SK-N-SH treated with all-trans-retinoic acid at 6 μM for 48 hours (cell line): ENCODE data around the gene NTS.

Experiments used
- ATAC-seq: fragments of 200-7000 bp; cut with Tn5 transposase; 3 replicates; pipeline ENCODE4 v1.9.1; 2020; ENCODE audit warnings: mild to moderate bottlenecking, moderate library complexity
- ARNTL ChIP-seq: fragments of 450-650 bp; formaldehyde crosslinking; IDR thresholded peaks from 2 replicates; pipeline ENCODE4 v1.5.0; 2020; ENCODE audit warnings: low read depth, mild to moderate bottlenecking, moderate library complexity, borderline replicate concordance
- BACH2 ChIP-seq: fragments of 250-450 bp; sonication (Bioruptor Pico); IDR thresholded peaks from 2 replicates; pipeline ENCODE4 v1.9.0; 2021; ENCODE audit warnings: mild to moderate bottlenecking, borderline replicate concordance
- CSDC2 ChIP-seq: fragments of 250-450 bp; sonication (Bioruptor Pico); IDR thresholded peaks from 2 replicates; pipeline ENCODE4 v1.5.0; 2020; ENCODE audit warnings: mild to moderate bottlenecking, moderate library complexity
- ESRRG ChIP-seq: fragments of 250-450 bp; sonication (Bioruptor Pico); IDR thresholded peaks from 2 replicates; pipeline ENCODE4 v1.6.1; 2021; ENCODE audit warnings: mild to moderate bottlenecking
- GLIS3 ChIP-seq: fragments of 250-450 bp; sonication (Bioruptor Pico); IDR thresholded peaks from 2 replicates; pipeline ENCODE4 v1.5.0; 2020; ENCODE audit warnings: mild to moderate bottlenecking, moderate library complexity
- ISL1 ChIP-seq: fragments of 250-450 bp; sonication (Bioruptor Pico); IDR thresholded peaks from 2 replicates; pipeline ENCODE4 v2.1.2; 2022; ENCODE audit warnings: mild to moderate bottlenecking, moderate library complexity
- POU6F1 ChIP-seq: fragments of 250-450 bp; sonication (Bioruptor Pico); IDR thresholded peaks from 2 replicates; pipeline ENCODE4 v1.8.0; 2021; ENCODE audit warnings: low read depth, mild to moderate bottlenecking, moderate library complexity, borderline replicate concordance
- RARB ChIP-seq: fragments of 250-450 bp; sonication (Bioruptor Pico); IDR thresholded peaks from 2 replicates; pipeline ENCODE4 v1.8.0; 2021; ENCODE audit warnings: mild to moderate bottlenecking, moderate library complexity
- SNAI2 ChIP-seq: fragments of 250-450 bp; sonication (Bioruptor Pico); IDR thresholded peaks from 2 replicates; pipeline ENCODE4 v1.5.0; 2020; ENCODE audit warnings: mild to moderate bottlenecking, moderate library complexity
- TCF4 ChIP-seq: fragments of 250-450 bp; sonication (Bioruptor Pico); IDR thresholded peaks from 2 replicates; pipeline ENCODE4 v1.8.0; 2021; ENCODE audit warnings: mild to moderate bottlenecking, moderate library complexity, borderline replicate concordance
- TOX ChIP-seq: fragments of 250-450 bp; sonication (Bioruptor Pico); IDR thresholded peaks from 2 replicates; pipeline ENCODE4 v1.8.0; 2021; ENCODE audit warnings: mild to moderate bottlenecking, moderate library complexity, borderline replicate concordance
- ZC3H10 ChIP-seq: fragments of 250-450 bp; sonication (Bioruptor Pico); IDR thresholded peaks from 2 replicates; pipeline ENCODE4 v1.5.1; 2021; ENCODE audit warnings: mild to moderate bottlenecking, moderate library complexity
- ZFP3 ChIP-seq: fragments of 250-450 bp; sonication (Bioruptor Pico); IDR thresholded peaks from 2 replicates; pipeline ENCODE4 v1.5.0; 2020; ENCODE audit warnings: mild to moderate bottlenecking, moderate library complexity
- ZFP30 ChIP-seq: fragments of 450-650 bp; formaldehyde crosslinking; IDR thresholded peaks from 2 replicates; pipeline ENCODE4 v1.5.0; 2022; ENCODE audit warnings: mild to moderate bottlenecking, moderate library complexity
- ZNF70 ChIP-seq: fragments of 450-650 bp; formaldehyde crosslinking; IDR thresholded peaks from 2 replicates; pipeline ENCODE4 v1.5.0; 2020; ENCODE audit warnings: mild to moderate bottlenecking, moderate library complexity
- ZNF8 ChIP-seq: fragments of 450-650 bp; formaldehyde crosslinking; IDR thresholded peaks from 2 replicates; pipeline ENCODE4 v1.5.0; 2020; ENCODE audit warnings: mild to moderate bottlenecking, moderate library complexity
- TF ChIP-seq, protein P1 (sequence below): fragments of 250-450 bp; sonication (Bioruptor Pico); IDR thresholded peaks from 2 replicates; pipeline ENCODE4 v1.5.1; 2020; ENCODE audit warnings: low read depth, mild to moderate bottlenecking, moderate library complexity
- TF ChIP-seq, protein P2 (sequence below): fragments of 250-450 bp; sonication (Bioruptor Pico); IDR thresholded peaks from 2 replicates; pipeline ENCODE4 v1.5.1; 2021; ENCODE audit warnings: mild to moderate bottlenecking, moderate library complexity
- TF ChIP-seq, protein P3 (sequence below): fragments of 250-450 bp; sonication (Bioruptor Pico); IDR thresholded peaks from 2 replicates; pipeline ENCODE4 v1.8.0; 2020; ENCODE audit warnings: mild to moderate bottlenecking, moderate library complexity, borderline replicate concordance
- TF ChIP-seq, protein P4 (sequence below): fragments of 250-450 bp; sonication (Bioruptor Pico); IDR thresholded peaks from 2 replicates; pipeline ENCODE4 v1.5.0; 2020; ENCODE audit warnings: mild to moderate bottlenecking, moderate library complexity

The NTS gene

GRCh38 chr12:85923767-85924331, 49.8 kb downstream of the NTS start:
- no peak for TF ChIP-seq ZC3H10
- TF ChIP-seq GLIS3 (CRISPR knock-in tag), result no peak
- no peak for TF ChIP-seq ZNF70 (CRISPR knock-in tag)
- TF ChIP-seq TOX (CRISPR knock-in tag), result no peak
- TF ChIP-seq, protein P1, sequence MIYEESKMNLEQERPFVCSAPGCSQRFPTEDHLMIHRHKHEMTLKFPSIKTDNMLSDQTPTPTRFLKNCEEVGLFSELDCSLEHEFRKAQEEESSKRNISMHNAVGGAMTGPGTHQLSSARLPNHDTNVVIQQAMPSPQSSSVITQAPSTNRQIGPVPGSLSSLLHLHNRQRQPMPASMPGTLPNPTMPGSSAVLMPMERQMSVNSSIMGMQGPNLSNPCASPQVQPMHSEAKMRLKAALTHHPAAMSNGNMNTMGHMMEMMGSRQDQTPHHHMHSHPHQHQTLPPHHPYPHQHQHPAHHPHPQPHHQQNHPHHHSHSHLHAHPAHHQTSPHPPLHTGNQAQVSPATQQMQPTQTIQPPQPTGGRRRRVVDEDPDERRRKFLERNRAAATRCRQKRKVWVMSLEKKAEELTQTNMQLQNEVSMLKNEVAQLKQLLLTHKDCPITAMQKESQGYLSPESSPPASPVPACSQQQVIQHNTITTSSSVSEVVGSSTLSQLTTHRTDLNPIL (CRISPR knock-in tag), result no peak
- TF ChIP-seq, protein P2, sequence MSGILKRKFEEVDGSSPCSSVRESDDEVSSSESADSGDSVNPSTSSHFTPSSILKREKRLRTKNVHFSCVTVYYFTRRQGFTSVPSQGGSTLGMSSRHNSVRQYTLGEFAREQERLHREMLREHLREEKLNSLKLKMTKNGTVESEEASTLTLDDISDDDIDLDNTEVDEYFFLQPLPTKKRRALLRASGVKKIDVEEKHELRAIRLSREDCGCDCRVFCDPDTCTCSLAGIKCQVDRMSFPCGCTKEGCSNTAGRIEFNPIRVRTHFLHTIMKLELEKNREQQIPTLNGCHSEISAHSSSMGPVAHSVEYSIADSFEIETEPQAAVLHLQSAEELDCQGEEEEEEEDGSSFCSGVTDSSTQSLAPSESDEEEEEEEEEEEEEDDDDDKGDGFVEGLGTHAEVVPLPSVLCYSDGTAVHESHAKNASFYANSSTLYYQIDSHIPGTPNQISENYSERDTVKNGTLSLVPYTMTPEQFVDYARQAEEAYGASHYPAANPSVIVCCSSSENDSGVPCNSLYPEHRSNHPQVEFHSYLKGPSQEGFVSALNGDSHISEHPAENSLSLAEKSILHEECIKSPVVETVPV, result no peak
- no peak for TF ChIP-seq RARB (CRISPR knock-in tag)
- TF ChIP-seq, protein P3, sequence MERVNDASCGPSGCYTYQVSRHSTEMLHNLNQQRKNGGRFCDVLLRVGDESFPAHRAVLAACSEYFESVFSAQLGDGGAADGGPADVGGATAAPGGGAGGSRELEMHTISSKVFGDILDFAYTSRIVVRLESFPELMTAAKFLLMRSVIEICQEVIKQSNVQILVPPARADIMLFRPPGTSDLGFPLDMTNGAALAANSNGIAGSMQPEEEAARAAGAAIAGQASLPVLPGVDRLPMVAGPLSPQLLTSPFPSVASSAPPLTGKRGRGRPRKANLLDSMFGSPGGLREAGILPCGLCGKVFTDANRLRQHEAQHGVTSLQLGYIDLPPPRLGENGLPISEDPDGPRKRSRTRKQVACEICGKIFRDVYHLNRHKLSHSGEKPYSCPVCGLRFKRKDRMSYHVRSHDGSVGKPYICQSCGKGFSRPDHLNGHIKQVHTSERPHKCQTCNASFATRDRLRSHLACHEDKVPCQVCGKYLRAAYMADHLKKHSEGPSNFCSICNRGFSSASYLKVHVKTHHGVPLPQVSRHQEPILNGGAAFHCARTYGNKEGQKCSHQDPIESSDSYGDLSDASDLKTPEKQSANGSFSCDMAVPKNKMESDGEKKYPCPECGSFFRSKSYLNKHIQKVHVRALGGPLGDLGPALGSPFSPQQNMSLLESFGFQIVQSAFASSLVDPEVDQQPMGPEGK (CRISPR knock-in tag), result no peak
- no peak for TF ChIP-seq ZFP30 (CRISPR knock-in tag)
- TF ChIP-seq ZFP3 (CRISPR knock-in tag), result no peak
- no peak for TF ChIP-seq ISL1 (CRISPR knock-in tag)
- TF ChIP-seq ZNF8 (CRISPR knock-in tag), result no peak
- TF ChIP-seq ARNTL, result no peak
- TF ChIP-seq BACH2 (CRISPR knock-in tag), result no peak
- TF ChIP-seq SNAI2 (CRISPR knock-in tag), result no peak
- TF ChIP-seq POU6F1 (CRISPR knock-in tag), result no peak
- TF ChIP-seq, protein P4, sequence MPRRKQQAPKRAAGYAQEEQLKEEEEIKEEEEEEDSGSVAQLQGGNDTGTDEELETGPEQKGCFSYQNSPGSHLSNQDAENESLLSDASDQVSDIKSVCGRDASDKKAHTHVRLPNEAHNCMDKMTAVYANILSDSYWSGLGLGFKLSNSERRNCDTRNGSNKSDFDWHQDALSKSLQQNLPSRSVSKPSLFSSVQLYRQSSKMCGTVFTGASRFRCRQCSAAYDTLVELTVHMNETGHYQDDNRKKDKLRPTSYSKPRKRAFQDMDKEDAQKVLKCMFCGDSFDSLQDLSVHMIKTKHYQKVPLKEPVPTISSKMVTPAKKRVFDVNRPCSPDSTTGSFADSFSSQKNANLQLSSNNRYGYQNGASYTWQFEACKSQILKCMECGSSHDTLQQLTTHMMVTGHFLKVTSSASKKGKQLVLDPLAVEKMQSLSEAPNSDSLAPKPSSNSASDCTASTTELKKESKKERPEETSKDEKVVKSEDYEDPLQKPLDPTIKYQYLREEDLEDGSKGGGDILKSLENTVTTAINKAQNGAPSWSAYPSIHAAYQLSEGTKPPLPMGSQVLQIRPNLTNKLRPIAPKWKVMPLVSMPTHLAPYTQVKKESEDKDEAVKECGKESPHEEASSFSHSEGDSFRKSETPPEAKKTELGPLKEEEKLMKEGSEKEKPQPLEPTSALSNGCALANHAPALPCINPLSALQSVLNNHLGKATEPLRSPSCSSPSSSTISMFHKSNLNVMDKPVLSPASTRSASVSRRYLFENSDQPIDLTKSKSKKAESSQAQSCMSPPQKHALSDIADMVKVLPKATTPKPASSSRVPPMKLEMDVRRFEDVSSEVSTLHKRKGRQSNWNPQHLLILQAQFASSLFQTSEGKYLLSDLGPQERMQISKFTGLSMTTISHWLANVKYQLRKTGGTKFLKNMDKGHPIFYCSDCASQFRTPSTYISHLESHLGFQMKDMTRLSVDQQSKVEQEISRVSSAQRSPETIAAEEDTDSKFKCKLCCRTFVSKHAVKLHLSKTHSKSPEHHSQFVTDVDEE (CRISPR knock-in tag), result no peak
- no peak for TF ChIP-seq ESRRG (CRISPR knock-in tag)
- ATAC-seq, result peak; percentile 53; the same call in 1 of the 3 replicates

GRCh38 chr12:85927166-85927565, 53.1 kb downstream of the NTS start:
- ATAC-seq, result no peak
- TF ChIP-seq ESRRG (CRISPR knock-in tag) (no peak), POU6F1 (CRISPR knock-in tag) (no peak), ZC3H10 (no peak), BACH2 (CRISPR knock-in tag) (no peak), TCF4 (no peak), ZNF8 (CRISPR knock-in tag) (no peak), ARNTL (no peak), ISL1 (CRISPR knock-in tag) (no peak), RARB (CRISPR knock-in tag) (no peak), ZNF70 (CRISPR knock-in tag) (no peak), ZFP30 (CRISPR knock-in tag) (no peak), TOX (CRISPR knock-in tag) (no peak), CSDC2 (CRISPR knock-in tag) (no peak)
- TF ChIP-seq, protein P2, result no peak
- TF ChIP-seq, protein P4 (CRISPR knock-in tag), result no peak
- TF ChIP-seq, protein P3 (CRISPR knock-in tag), result no peak
